K562 (cell line): ENCODE data around the gene PPP1R14C. TPM values are rescaled to one million over a fixed set of nuclear protein-coding genes. Genes with fewer than 3 reads are reported as not detected.
A peak's percentile ranks its signal among the peaks of the same experiment; 100 is the strongest.

Experiments
- CEBPB ChIP-seq: fragments of 450-650 bp; IDR thresholded peaks from 2 replicates; pipeline ENCODE4 v1.6.1; 2016; ENCODE audit warnings: missing genetic modification characterization, missing compliant biosample characterization
- CHD4 ChIP-seq: fragments of 200-600 bp; sonication (generic); IDR thresholded peaks from 3 replicates; pipeline ENCODE4 v1.6.1; 2012; ENCODE audit warnings: low read depth, mild to moderate bottlenecking, mixed read lengths, low read length, inconsistent platforms; ENCODE audit not compliant: insufficient read depth, insufficient replicate concordance, poor library complexity, severe bottlenecking
- FOXP4 ChIP-seq: sonication (generic); formaldehyde crosslinking; IDR thresholded peaks from 2 replicates; pipeline ENCODE4 v1.8.0; 2022; ENCODE audit warnings: mild to moderate bottlenecking, missing genetic modification reagents, borderline replicate concordance
- HMBOX1 ChIP-seq: sonication (generic); IDR thresholded peaks from 2 replicates; pipeline ENCODE4 v1.6.1; 2016
- MGA ChIP-seq: fragments of 450-650 bp; IDR thresholded peaks from 2 replicates; pipeline ENCODE4 v1.6.1; 2016; ENCODE audit warnings: mild to moderate bottlenecking, moderate library complexity
- PHF21A ChIP-seq: fragments of 450-650 bp; IDR thresholded peaks from 2 replicates; pipeline ENCODE4 v1.6.1; 2017; ENCODE audit warnings: low read depth, borderline replicate concordance
- ZFP36 ChIP-seq: fragments of 150-350 bp; IDR thresholded peaks from 2 replicates; pipeline ENCODE4 v1.6.1; 2018; ENCODE audit warnings: low read length, low read depth; ENCODE audit not compliant: partially characterized antibody
- ZNF282 ChIP-seq: sonication (generic); formaldehyde crosslinking; IDR thresholded peaks from 2 replicates; pipeline ENCODE4 v1.8.1; 2023; ENCODE audit warnings: missing genetic modification reagents
- ZNF551 ChIP-seq: fragments of 250-450 bp; sonication (Bioruptor Pico); IDR thresholded peaks from 2 replicates; pipeline ENCODE4 v1.5.0; 2021; ENCODE audit warnings: mild to moderate bottlenecking, moderate library complexity
- polyA plus RNA-seq, 8 experiments: library from polyadenylated mRNA; depleted of rRNA in 4 of 8; stranded (reverse) in 5 of 8; unstranded in 3 of 8; fragments of >200 nt; fragmentation: Nextera tagmentation in 2 of 8; fragmentation: Illumina TruSeq in 1 of 8; extraction: Ambion mirVana in 2 of 8; extraction: Trizol in 1 of 8; gene quantifications; 2 replicates each; pipeline versions ENCODE4 v1.2.1 to v1.2.3, GENCODE V29; 2011 to 2014; ENCODE audit warnings: inconsistent platforms in 1 of 8, missing spikeins in 1 of 8
- total RNA-seq, 7 experiments: library from RNA; depleted of rRNA in 6 of 7; stranded (reverse); fragments of >200 nt in 6 of 7; fragmentation: Illumina TruSeq in 2 of 7; extraction: Trizol in 2 of 7; gene quantifications; 2 replicates each; pipeline versions ENCODE4 v1.2.1 to v1.2.3, GENCODE V29; 2011 to 2021; ENCODE audit warnings: low replicate concordance in 1 of 7
- TF ChIP-seq, protein P1 (sequence below), 2 experiments: fragments of 450-650 bp; IDR thresholded peaks; 2 replicates each; pipeline ENCODE4 v1.6.1; 2016

PPP1R14C gene
- total and polyA plus RNA-seq, 9 of the 15 experiments (the other 6 are each of a cell fraction or from before 2014, with no cell fraction given), result 4.5 to 16.6 (median 11.9) TPM

DNA sequence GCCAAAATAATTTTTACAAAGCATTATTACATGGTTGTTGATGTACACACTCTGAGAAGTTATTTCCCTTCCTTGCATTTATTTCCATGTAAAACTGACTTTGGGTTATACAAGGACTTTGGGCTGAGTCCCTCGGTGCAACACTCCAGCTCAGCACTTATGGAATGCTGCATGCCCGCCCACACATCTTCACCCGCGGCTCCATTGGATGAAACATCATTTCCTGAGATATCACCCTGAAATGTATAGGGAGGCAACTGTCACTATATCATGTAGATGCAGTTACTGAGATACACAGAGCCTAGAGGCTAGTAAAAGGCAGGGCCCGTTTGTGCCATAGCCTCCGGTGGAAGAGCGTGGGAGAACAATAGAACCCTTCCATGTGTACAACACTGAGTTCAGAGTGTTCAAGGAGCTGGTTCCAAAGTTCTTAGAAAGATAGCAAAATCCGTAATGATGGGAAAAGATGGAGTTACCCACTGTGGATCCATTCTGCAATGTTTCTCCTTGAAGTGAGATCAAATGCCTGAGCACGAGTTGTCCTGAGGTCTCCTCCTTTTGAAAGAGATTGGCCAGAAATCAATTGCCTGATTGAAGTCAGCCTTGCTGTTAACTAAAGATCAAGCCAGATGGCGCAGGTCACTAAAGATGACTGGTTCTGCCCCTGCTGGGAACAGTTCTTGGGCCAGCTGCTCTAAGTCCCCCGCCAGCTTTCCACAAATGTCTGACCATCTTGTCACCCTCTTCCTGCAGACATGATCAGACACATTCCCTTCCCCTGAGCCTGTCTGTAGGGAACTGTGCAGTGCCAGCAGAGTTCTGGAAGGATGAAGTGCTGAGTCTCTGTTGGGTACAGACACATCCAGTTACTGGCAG lies 125.1 kb downstream of the PPP1R14C start (continued):
- TF ChIP-seq, protein P1, sequence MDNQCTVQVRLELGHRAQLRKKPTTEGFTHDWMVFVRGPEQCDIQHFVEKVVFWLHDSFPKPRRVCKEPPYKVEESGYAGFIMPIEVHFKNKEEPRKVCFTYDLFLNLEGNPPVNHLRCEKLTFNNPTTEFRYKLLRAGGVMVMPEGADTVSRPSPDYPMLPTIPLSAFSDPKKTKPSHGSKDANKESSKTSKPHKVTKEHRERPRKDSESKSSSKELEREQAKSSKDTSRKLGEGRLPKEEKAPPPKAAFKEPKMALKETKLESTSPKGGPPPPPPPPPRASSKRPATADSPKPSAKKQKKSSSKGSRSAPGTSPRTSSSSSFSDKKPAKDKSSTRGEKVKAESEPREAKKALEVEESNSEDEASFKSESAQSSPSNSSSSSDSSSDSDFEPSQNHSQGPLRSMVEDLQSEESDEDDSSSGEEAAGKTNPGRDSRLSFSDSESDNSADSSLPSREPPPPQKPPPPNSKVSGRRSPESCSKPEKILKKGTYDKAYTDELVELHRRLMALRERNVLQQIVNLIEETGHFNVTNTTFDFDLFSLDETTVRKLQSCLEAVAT (IDR thresholded peaks at IDR 0.05), result no peak
- TF ChIP-seq HMBOX1 (peak; percentile 76), ZNF282 (no peak), CHD4 (no peak), ZNF551 (no peak), ZFP36 (no peak), CEBPB (tag) (no peak), MGA (peak; percentile 76), PHF21A (no peak), FOXP4 (CRISPR knock-in tag) (no peak)
